Right lobe of liver (tissue), 4 donors: ENCODE measurements around the gene PLXNA2.

ENCODE experiments used
- CTCF ChIP-seq, 4 donors: fragments of 200-600 bp in 3 of 4; fragments of 450-650 bp in 1 of 4; IDR thresholded peaks; one replicate each; pipeline versions ENCODE4 v1.5.1 to v1.8.0; 2016 to 2022; ENCODE audit warnings: antibody characterized with exemption in 4 of 4, mild to moderate bottlenecking in 2 of 4
- POLR2A ChIP-seq: fragments of 450-650 bp; IDR thresholded peaks from one replicate; pipeline ENCODE4 v1.6.1; 2017; ENCODE audit warnings: antibody characterized with exemption, mild to moderate bottlenecking
- donor health status: DM: no; HTN: no; CAD: no.
- donor health status: DM: no; HTN: no; CAD: no.
- donor health status: DM: no; HTN: yes; CAD: no.

- TF ChIP-seq CTCF (IDR thresholded peaks at IDR 0.05) (no peak), POLR2A (no peak)
Measured at GRCh38 chr1:208192995-208193394, 51.2 kb downstream of the PLXNA2 start.
